Measurements from ENCODE around the gene AUTS2.

The AUTS2 gene

GRCh38 chr7:69596723-69597277 is 1.5 kb upstream of the AUTS2 start:
- no peak overlapping the region for H2AFZ ChIP-seq (ENCODE audit: low read depth, low read length, severe bottlenecking)
- H3K27ac ChIP-seq (ENCODE audit: low read depth, low read length), result no peak overlapping the region
- peak overlapping the region; percentile 63 for H3K9ac ChIP-seq (ENCODE audit: low read length)
- no peaks in the 10 kb centered on the region for H3K9me2 ChIP-seq (replicated peaks; ENCODE audit: insufficient read depth, low read length)
- no peak overlapping the region for H3K4me3 ChIP-seq (ENCODE audit: insufficient read depth, low read length, poor library complexity, severe bottlenecking)
- peak overlapping the region; percentile 82 for H3K4me2 ChIP-seq (ENCODE audit: low read depth, low read length, poor library complexity, severe bottlenecking)
- H3K27me3 ChIP-seq (ENCODE audit: low read length), result no peaks in the 10 kb centered on the region
- H3K9me3 ChIP-seq (ENCODE audit: insufficient read depth, low read length), result no peaks in the 10 kb centered on the region
- H3K36me3 ChIP-seq (ENCODE audit: low read length), result no peaks in the 10 kb centered on the region
- peaks cover 25% of the 10 kb centered on the region for H3K79me2 ChIP-seq (ENCODE audit: insufficient read depth, low read length)
- TF ChIP-seq CTCF (IDR thresholded peaks at IDR 0.05; ENCODE audit: insufficient read depth, low read length, poor library complexity, severe bottlenecking) (no peak), EZH2phosphoT487 (conservative IDR thresholded peaks at IDR 0.05; ENCODE audit: low read length) (no peak)
- peaks cover 29% of the 10 kb centered on the region for H3F3A ChIP-seq (ENCODE audit: insufficient read depth)
- H4K20me1 ChIP-seq (ENCODE audit: low read depth, low read length), result peaks cover 9% of the 10 kb centered on the region; the same call in 1 of the 2 replicates

GRCh38 chr7:69597278-69598076 is 798 bp upstream of the AUTS2 start:
- Histone ChIP-seq H2AFZ (ENCODE audit: low read depth, low read length, severe bottlenecking) (peak overlapping the region; percentile 93), H3K4me2 (ENCODE audit: low read depth, low read length, poor library complexity, severe bottlenecking) (peak overlapping the region; percentile 82), H3K4me3 (ENCODE audit: insufficient read depth, low read length, poor library complexity, severe bottlenecking) (peak overlapping the region; percentile 59), H3K27me3 (ENCODE audit: low read length) (no peaks in the 10 kb centered on the region), H3K79me2 (ENCODE audit: insufficient read depth, low read length) (peaks cover 30% of the 10 kb centered on the region), H3K36me3 (ENCODE audit: low read length) (no peaks in the 10 kb centered on the region), H3K9me3 (ENCODE audit: insufficient read depth, low read length) (no peaks in the 10 kb centered on the region), H3F3A (ENCODE audit: insufficient read depth) (peaks cover 34% of the 10 kb centered on the region), H3K9me2 (replicated peaks; ENCODE audit: insufficient read depth, low read length) (no peaks in the 10 kb centered on the region), H3K9ac (ENCODE audit: low read length) (peak overlapping the region; percentile 63), H3K27ac (ENCODE audit: low read depth, low read length) (no peak overlapping the region), H4K20me1 (ENCODE audit: low read depth, low read length) (peaks cover 14% of the 10 kb centered on the region)
- no peak for TF ChIP-seq CTCF (IDR thresholded peaks at IDR 0.05; ENCODE audit: insufficient read depth, low read length, poor library complexity, severe bottlenecking)
- TF ChIP-seq EZH2phosphoT487 (conservative IDR thresholded peaks at IDR 0.05; ENCODE audit: low read length), result no peak

- peak overlapping the region; percentile 82 for H3K4me2 ChIP-seq (ENCODE audit: low read depth, low read length, poor library complexity, severe bottlenecking)
- H3F3A ChIP-seq (ENCODE audit: insufficient read depth), result peaks cover 35% of the 10 kb centered on the region
- no peaks in the 10 kb centered on the region for H3K27me3 ChIP-seq (ENCODE audit: low read length)
- H4K20me1 ChIP-seq (ENCODE audit: low read depth, low read length), result peaks cover 24% of the 10 kb centered on the region
- no peaks in the 10 kb centered on the region for H3K36me3 ChIP-seq (ENCODE audit: low read length)
- no peaks in the 10 kb centered on the region for H3K9me3 ChIP-seq (ENCODE audit: insufficient read depth, low read length)
- TF ChIP-seq EZH2phosphoT487 (conservative IDR thresholded peaks at IDR 0.05; ENCODE audit: low read length) (no peak), CTCF (IDR thresholded peaks at IDR 0.05; ENCODE audit: insufficient read depth, low read length, poor library complexity, severe bottlenecking) (no peak)
- peak overlapping the region; percentile 96 for H3K4me3 ChIP-seq (ENCODE audit: insufficient read depth, low read length, poor library complexity, severe bottlenecking)
- peak overlapping the region; percentile 14; the same call in 1 of the 2 replicates for H3K27ac ChIP-seq (ENCODE audit: low read depth, low read length)
- H3K79me2 ChIP-seq (ENCODE audit: insufficient read depth, low read length), result peaks cover 42% of the 10 kb centered on the region
- H3K9me2 ChIP-seq (replicated peaks; ENCODE audit: insufficient read depth, low read length), result no peaks in the 10 kb centered on the region
- peak overlapping the region; percentile 77 for H2AFZ ChIP-seq (ENCODE audit: low read depth, low read length, severe bottlenecking)
- peak overlapping the region; percentile 85 for H3K9ac ChIP-seq (ENCODE audit: low read length)
Measured at GRCh38 chr7:69598487-69599285, 411 bp downstream of the AUTS2 start.

Data from SU-DHL-6 (cell line).